Heart right ventricle (tissue), 16 donors: ENCODE measurements around the gene MRFAP1. TPM values are rescaled to one million over a fixed set of nuclear protein-coding genes. Genes with fewer than 3 reads are reported as not detected.

Experiments used
- ATAC-seq, 8 donors: fragments of 200-7000 bp; cut with Tn5 transposase; one replicate each; pipeline ENCODE4 v1.9.1; 2020; ENCODE audit warnings: mild to moderate bottlenecking in 8 of 8, moderate library complexity in 8 of 8, moderate number of reproducible peaks in 1 of 8
- DNase-seq, 2 donors: peaks; one replicate each; pipeline ENCODE4 v3.0.0-alpha.2; 2020
- H3K27ac ChIP-seq, 10 donors: fragments of 200-600 bp; sonication (generic) in 2 of 10; one replicate each; pipeline versions ENCODE4 v1.5.0 to v1.8.0; 2020 to 2022; ENCODE audit warnings: mild to moderate bottlenecking in 3 of 10
- H3K27me3 ChIP-seq, 7 donors: fragments of 200-600 bp; one replicate each; pipeline ENCODE4 v1.8.0; 2021 to 2022; ENCODE audit warnings: mild to moderate bottlenecking in 2 of 7
- H3K36me3 ChIP-seq, 9 donors: fragments of 200-600 bp; sonication (generic) in 1 of 9; one replicate each; pipeline versions ENCODE4 v1.5.0 to v1.8.0; 2020 to 2022; ENCODE audit warnings: mild to moderate bottlenecking in 2 of 9
- H3K4me1 ChIP-seq, 9 donors: fragments of 200-600 bp; sonication (generic) in 1 of 9; one replicate each; pipeline versions ENCODE4 v1.5.0 to v1.8.0; 2020 to 2022; ENCODE audit warnings: mild to moderate bottlenecking in 4 of 9
- H3K4me3 ChIP-seq, 10 donors: fragments of 200-600 bp; sonication (generic) in 2 of 10; one replicate each; pipeline versions ENCODE4 v1.5.0 to v1.8.0; 2020 to 2022; ENCODE audit warnings: mild to moderate bottlenecking in 7 of 10, moderate library complexity in 2 of 10
- H3K9me3 ChIP-seq, 11 donors: fragments of 200-600 bp in 10 of 11; sonication (generic) in 2 of 11; one replicate each; pipeline versions ENCODE4 v1.5.0 to v1.8.0; 2013 to 2022; ENCODE audit warnings: mild to moderate bottlenecking in 2 of 11, control low read depth in 1 of 11, moderate library complexity in 1 of 11
- WGBS, 2 donors: extraction: QIAGEN DNeasy Blood & Tissue Kit; methylation state at CpG; one replicate each; pipeline ENCODE4 v1.1.7; 2013; ENCODE audit warnings: inconsistent platforms in 1 of 2; 5-methylcytosine and 5-hydroxymethylcytosine counted together
- intact Hi-C, 10 donors: fragments of 100-400 bp; cut with DNase I; formaldehyde crosslinking; loops; one replicate each; pipeline versions ENCODE4 v1.11.1 to v1.14.2; 2022
- polyA plus RNA-seq, 2 donors: library from polyadenylated mRNA; stranded (reverse); fragments of 200-250 nt; gene quantifications; one replicate each; pipeline ENCODE4 v1.2.3, GENCODE V29; 2013
- total RNA-seq, 10 donors: library from RNA; stranded (reverse); fragmentation: NEBNext Ultra II Directional in 3 of 10; extraction: Animal tissue kit (Norgen Biotek cat#: 25700) in 3 of 10; gene quantifications; one replicate each; pipeline versions ENCODE4 v1.2.1 to v1.2.4, GENCODE V29; 2021 to 2023
- TF ChIP-seq, protein P1 (sequence below), 9 donors: fragments of 200-600 bp; sonication (generic) in 2 of 9; IDR thresholded peaks; one replicate each; pipeline versions ENCODE4 v1.5.0 to v1.8.0; 2021 to 2022; ENCODE audit warnings: antibody characterized with exemption in 9 of 9, mild to moderate bottlenecking in 5 of 9, moderate library complexity in 1 of 9
- donor health status: Arrhythmogenic right ventricular cardiomyopathy.
- donor health status: ischemic (EF 13 %, LVEDD 7.1; RV severe dilation, severe dysfunction).
- donor health status: healthy with polysubstance abuse.
- donor health status: DM: no; HTN: yes; CAD: no.
- donor health status: DM: no; HTN: no; CAD: no.
- donor health status: ischemic (EF 25% LVEDD 6.9; RV normal size, moderate dysfunction).
- donor health status: ischemic (EF 25% LVEDD 5.7; RV mildly dilated, moderate dysfunction).
- donor health status: healthy.
- donor health status: DM: yes; HTN: yes; CAD: no.
- donor health status: Ischemic cardiomyopathy.
- donor health status: ischemic (EF 35%, LVEDD 5.7; RV mildly dilated, moderate dysfunction).
- donor health status: nonischemic (EF 11% LVEDD 7.7; RV severe dilation, severe dysfunction).
- donor health status: DM: yes; HTN: yes; CAD: no.
- donor health status: PGD.
- donor health status: ischemic (EF 29% LVEDD 5.4; RV normal size, mild dysfunction).
- donor health status: nonischemic (EF 23%, LVEDD 6.1; RV moderate dilation, normal function).

MRFAP1 gene
- total and polyA plus RNA-seq, 12 donors, result 163 to 445 (median 248) TPM

DNA sequence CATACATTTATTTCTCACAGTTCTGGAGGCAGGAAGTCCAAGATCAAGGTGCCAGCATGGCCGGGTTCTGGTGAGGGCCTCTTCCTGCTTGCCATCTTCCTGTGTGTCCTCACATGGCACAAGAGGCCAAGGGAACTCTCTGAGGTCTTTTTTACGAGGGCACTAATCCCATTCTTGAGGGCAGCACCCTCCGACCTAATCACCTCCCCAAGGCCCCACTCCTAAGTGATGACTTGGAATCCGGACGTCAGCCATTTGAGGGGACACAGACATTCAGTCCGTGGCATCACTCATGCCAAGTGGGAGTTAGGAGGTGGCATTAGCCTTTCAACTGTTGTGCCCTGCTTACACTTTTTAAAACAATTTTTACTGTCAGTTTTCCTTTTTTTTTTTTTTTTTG, 38.2 kb upstream of the MRFAP1 start:
- peaks cover 0 to 95% (median 9%) of the 10 kb centered on the region in 9 donors for H3K36me3 ChIP-seq
- intact Hi-C loops, result no loop called here

DNA sequence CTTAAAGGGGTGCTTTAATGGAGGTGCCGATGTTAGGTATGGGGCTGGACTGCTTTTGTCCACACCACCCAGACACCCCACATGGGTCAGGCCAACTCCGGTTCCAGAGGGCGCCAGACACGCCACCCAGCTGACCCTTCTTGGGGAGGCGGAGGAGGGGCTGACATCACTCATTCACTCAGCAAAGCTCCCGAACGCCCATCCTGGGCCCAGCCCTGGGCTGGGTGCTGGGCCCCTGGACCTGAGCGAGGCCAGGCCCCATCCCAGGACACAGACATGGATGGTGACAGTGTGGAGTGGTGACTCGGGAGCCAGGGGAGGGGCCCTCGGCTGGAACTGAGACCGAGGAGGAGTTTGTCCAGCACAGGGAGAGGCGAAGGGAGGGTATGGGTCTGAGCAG, 37.4 kb upstream of the MRFAP1 start:
- 90 to 92% methylated on average over 12 of the region's 12 CpGs for whole genome bisulfite sequencing, 2 donors
- Histone ChIP-seq H3K27ac (no peak overlapping the region), H3K36me3 (peaks cover 0 to 95% (median 9%) of the 10 kb centered on the region in 9 donors), H3K27me3 (no peaks in the 10 kb centered on the region), H3K9me3 (peaks cover 0 to 18% (median 7%) of the 10 kb centered on the region in 11 donors), H3K4me3 (no peak overlapping the region), H3K4me1 (peaks cover 0 to under 1% (median 0%) of the 10 kb centered on the region in 9 donors)
- intact Hi-C loops, result no loop called here
- ATAC-seq (no peak), DNase-seq (no peak)
- TF ChIP-seq, protein P1, sequence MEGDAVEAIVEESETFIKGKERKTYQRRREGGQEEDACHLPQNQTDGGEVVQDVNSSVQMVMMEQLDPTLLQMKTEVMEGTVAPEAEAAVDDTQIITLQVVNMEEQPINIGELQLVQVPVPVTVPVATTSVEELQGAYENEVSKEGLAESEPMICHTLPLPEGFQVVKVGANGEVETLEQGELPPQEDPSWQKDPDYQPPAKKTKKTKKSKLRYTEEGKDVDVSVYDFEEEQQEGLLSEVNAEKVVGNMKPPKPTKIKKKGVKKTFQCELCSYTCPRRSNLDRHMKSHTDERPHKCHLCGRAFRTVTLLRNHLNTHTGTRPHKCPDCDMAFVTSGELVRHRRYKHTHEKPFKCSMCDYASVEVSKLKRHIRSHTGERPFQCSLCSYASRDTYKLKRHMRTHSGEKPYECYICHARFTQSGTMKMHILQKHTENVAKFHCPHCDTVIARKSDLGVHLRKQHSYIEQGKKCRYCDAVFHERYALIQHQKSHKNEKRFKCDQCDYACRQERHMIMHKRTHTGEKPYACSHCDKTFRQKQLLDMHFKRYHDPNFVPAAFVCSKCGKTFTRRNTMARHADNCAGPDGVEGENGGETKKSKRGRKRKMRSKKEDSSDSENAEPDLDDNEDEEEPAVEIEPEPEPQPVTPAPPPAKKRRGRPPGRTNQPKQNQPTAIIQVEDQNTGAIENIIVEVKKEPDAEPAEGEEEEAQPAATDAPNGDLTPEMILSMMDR (IDR thresholded peaks at IDR 0.05), result no peak

More for the DNA sequence above, 38.2 kb upstream of the MRFAP1 start:
- H3K4me3 ChIP-seq, result no peak overlapping the region
- no peaks in the 10 kb centered on the region for H3K27me3 ChIP-seq
- ATAC-seq, result no peak
- WGBS, 2 donors, result 94 to 97% methylated on average over 6 of the region's 6 CpGs
- H3K4me1 ChIP-seq, result no peaks in the 10 kb centered on the region
- TF ChIP-seq, protein P1 (IDR thresholded peaks at IDR 0.05), result no peak
- no peak for DNase-seq
- H3K9me3 ChIP-seq, result peaks cover 0 to 18% (median 7%) of the 10 kb centered on the region in 11 donors
- H3K27ac ChIP-seq, result no peak overlapping the region

DNA sequence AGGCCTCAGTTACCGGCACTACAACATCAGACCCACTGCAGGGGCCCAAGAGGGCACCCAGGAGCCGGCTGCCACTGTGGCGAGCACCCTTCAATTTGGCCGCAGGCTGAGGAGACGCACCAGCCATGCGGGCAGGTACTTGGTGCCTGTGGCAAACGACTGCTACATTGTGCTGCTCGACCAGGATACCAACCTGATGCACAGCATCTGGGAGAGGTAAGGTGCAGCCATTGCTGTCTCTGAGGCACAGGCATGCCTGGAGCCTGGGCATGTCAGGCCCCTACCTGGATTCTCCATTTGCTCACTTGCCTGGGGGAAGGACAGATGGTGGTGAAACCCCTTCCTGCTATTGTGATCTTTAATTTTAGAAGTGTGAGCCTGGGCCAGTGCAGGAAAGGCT, 35.4 kb upstream of the MRFAP1 start:
- 97 to 98% methylated on average over 8 of the region's 8 CpGs for WGBS, 2 donors
- TF ChIP-seq, protein P1 (IDR thresholded peaks at IDR 0.05), result no peak
- Histone ChIP-seq H3K4me3 (no peak overlapping the region), H3K27me3 (no peaks in the 10 kb centered on the region), H3K9me3 (peaks cover 0 to 18% (median 7%) of the 10 kb centered on the region in 11 donors), H3K36me3 (peaks cover 0 to 99% (median 9%) of the 10 kb centered on the region in 9 donors), H3K4me1 (peaks cover 0 to 10% (median 0%) of the 10 kb centered on the region in 9 donors), H3K27ac (no peak overlapping the region)
- ATAC-seq, result no peak
- intact Hi-C loops, result no loop called here
- no peak for DNase-seq

DNA sequence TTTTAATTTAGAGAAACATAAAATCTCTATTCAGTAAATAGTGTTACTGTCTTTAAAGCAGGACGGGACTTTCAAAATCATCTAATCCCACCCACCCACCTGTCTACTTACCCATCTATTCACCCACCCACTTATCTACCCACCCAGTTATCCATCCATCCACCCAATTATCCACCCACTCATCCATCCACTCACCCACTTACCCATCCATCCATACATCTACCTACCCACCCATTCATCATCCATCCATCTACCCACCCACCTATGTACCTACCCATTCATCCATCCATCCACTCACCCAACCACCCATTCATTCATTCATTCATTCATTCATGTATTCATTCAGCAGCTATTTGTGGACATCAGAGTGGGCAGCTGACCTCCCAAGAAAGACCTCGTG, 34.9 kb upstream of the MRFAP1 start:
- H3K4me3 ChIP-seq, result no peak overlapping the region
- intact Hi-C loops, result no loop called here
- DNase-seq (no peak), ATAC-seq (no peak)
- H3K4me1 ChIP-seq, result peaks cover 0 to 10% (median 0%) of the 10 kb centered on the region in 9 donors
- H3K36me3 ChIP-seq, result peaks cover 0 to 99% (median 9%) of the 10 kb centered on the region in 9 donors
- 97 to 98% methylated on average over 2 of the region's 2 CpGs for WGBS, 2 donors
- H3K27ac ChIP-seq, result no peak overlapping the region
- peaks cover 0 to 18% (median 7%) of the 10 kb centered on the region in 11 donors for H3K9me3 ChIP-seq
- TF ChIP-seq, protein P1 (IDR thresholded peaks at IDR 0.05), result no peak
- H3K27me3 ChIP-seq, result no peaks in the 10 kb centered on the region
